Stimulated activated CD8-positive, alpha-beta memory T cell treated with anti-CD3 and anti-CD28 coated beads, Interleukin-12 subunit alpha, Interleukin-12 subunit beta, amount 100 ng/mL, for 24 hours (primary cell): ENCODE measurements around the gene KCNH5.

ENCODE experiments used
- DNase-seq: peaks from one replicate; pipeline ENCODE4 v3.0.0-alpha.2; 2020; ENCODE audit errors: extremely low read depth

KCNH5 gene

DNA sequence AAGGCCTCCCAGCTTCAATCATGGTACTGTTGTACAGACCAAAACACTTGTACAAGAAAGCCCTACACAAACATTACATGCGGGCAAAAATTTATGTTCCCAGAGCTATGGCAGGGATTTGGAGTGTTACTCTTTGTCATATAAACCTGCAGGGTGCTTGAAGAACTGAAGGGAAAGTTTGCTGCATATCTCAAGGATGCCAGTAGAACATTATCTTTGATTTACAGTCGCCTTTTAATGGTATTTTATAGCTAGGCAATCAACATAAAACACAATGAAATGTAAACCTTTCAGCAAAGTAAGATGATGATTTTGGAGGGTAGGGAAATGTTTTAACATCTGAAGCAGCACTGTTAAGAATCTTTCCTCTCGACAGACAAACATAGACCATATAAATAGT lies 305.6 kb downstream of the KCNH5 start:
- no peak for DNase-seq

DNA sequence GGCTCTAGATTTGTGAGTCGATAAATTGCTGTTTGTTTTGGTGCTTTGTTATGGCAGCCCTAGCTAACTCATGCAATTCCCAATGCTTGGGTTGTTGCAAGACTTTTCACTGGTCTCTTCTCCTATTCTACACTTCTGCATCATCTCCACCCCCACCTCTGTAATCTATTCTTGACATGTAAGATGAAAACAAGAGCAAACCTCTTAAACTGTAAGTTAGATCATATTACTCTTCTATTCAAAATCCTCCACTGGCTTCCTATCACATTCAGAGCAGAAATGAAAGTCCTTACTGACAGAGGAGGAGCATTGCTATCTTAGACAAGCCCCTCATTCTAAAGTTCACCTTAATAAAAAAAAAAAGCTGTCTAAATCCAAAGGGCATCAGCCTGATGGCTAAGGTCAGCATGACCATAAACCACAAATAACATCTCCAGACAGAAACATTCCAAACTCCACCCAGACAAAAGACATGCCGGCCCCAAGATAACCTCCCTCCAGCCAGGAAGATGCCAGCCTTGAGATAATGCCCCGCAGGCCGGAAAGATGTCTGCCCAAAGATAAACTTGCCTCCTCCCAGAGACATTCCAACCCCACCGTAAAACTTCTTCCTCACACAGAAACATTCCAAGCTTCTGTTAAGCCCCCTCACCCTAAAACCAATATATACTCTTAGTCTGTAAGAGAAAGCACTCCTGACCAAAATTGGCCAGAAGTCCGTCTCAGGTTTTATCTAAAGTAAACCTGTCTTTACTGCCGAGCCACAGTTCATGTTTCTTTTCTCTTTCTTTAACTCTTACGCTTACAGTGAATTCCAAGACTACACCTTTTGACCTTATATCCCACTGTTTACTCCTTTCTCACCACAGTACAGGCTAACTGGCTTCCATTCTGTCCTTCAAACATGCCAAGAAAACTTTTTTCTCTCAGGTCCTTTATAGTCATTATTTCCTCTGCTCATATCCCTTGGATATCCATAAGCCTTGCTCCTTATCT lies 308.9 kb downstream of the KCNH5 start:
- DNase-seq = no peak

- no peak for DNase-seq
Measured at GRCh38 chr14:62734831-62735230, 310.4 kb downstream of the KCNH5 start.

DNA sequence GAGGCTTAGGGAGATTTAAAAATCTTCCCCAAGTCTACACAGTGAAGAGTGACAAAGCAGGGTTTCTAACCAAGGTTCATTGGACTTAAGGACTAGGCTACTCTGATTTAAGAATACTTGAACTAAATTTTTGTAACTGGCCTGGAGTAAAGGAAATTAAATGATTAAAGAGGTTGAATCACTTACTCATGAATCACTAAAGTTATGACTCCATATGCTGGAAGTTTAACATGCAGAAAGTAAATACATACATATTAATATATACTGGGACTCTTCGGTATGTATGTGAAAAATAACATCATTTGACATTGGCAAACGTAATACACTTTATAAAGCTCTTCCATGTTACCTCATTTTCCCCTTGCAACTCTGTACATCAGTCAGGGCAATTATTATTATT lies 322.9 kb downstream of the KCNH5 start:
- no peak for DNase-seq

- DNase-seq = no peak
Measured at GRCh38 chr14:62718629-62719028, 326.6 kb downstream of the KCNH5 start.

- no peak for DNase-seq
Measured at GRCh38 chr14:62711351-62712023, 333.8 kb downstream of the KCNH5 start.

GRCh38 chr14:62710811-62711210 lies 334.4 kb downstream of the KCNH5 start:
- DNase-seq = no peak

DNA sequence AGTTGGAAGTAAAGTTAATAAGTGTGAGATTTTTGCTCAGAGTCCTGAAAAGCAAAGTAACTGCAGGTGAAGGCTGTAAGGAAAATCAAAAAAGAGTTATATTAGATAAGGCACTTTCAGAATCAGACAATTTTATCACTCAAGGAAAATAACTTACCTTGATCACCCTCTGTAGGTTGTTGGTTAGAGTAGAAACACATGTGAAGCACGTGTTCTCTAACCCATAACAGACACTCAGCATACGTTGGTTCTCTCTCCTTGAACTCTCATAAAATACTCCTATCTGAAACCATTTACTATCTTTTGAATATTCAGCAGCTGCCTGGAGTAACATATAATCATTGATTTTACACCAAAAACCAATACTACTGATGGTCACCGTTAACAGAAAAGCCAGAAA lies 335.5 kb downstream of the KCNH5 start:
- no peak for DNase-seq

GRCh38 chr14:62706217-62706616 lies 339.0 kb downstream of the KCNH5 start:
- no peak for DNase-seq

DNA sequence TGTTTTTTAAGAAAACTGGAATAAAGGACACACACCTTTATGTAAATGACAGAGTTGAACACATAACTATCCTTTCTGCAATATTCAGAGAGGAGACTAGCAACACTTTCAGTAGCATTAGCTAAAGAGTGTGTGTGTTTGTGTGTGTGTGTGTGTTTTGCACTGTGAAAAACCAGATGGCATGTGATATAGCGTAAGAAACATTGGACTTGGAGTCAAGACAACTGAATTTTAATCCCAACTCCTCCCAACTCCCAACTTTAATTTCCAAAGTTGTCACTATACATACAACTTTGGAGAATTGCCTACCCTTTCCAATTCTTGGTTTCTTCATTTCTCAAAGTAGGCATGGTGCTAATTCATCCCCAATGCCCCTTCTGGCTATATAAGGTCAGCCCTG lies 347.8 kb downstream of the KCNH5 start:
- no peak for DNase-seq

GRCh38 chr14:62696929-62697328 lies 348.3 kb downstream of the KCNH5 start:
- no peak for DNase-seq

- no peak for DNase-seq
Measured at GRCh38 chr14:62696331-62696924, 348.8 kb downstream of the KCNH5 start.

DNA sequence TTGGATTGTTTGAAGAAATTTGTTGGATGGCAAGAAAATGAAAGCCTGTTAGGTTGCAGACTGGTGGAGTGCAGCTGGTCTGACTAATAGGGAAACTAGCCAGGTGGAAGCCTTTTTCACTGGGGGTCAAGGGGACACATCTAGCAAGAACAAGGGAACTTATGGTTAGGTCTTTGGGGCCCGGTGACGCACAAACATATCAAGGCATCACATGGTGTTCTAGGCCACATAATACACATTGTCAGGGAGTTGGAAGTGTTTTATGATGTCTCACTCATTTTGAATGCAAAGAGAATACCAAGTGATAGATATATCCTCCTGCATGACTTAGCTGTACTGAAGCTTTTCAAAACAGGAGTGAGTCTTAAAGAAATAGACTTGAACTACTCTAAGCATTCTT lies 351.2 kb downstream of the KCNH5 start:
- DNase-seq = no peak

DNA sequence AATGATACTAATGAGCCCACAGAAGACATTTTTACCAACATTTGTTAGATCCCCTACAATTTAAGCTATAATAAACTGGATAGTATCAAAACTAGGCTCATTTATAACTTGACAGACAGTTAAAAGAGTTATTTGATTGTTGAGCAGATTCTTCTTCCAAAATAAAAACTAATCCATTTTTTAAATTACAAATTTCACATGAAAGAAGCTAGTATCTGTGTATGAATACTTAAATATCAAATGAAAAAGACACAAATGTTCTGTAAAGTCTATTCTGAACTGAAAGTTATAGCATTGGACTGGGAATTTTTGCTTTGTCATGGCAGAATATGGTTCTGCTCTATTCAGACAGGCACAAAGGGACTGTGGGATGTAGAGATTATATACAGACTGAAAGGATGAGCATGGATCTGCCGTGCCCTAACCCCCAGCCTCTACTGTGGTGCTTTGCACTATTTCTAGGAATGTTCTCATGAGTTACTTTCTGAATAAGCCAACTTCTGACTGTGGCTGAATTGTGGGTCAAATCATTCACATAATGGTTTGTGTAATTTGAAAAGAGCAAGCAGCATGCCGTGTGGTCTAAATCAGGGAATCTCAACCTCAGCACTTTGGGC lies 352.7 kb downstream of the KCNH5 start:
- no peak for DNase-seq

- DNase-seq = no peak
Measured at GRCh38 chr14:62691647-62692489, 353.4 kb downstream of the KCNH5 start.

GRCh38 chr14:62689733-62690132 lies 355.5 kb downstream of the KCNH5 start:
- DNase-seq = no peak

GRCh38 chr14:62687818-62688217 lies 357.4 kb downstream of the KCNH5 start:
- DNase-seq = no peak

DNA sequence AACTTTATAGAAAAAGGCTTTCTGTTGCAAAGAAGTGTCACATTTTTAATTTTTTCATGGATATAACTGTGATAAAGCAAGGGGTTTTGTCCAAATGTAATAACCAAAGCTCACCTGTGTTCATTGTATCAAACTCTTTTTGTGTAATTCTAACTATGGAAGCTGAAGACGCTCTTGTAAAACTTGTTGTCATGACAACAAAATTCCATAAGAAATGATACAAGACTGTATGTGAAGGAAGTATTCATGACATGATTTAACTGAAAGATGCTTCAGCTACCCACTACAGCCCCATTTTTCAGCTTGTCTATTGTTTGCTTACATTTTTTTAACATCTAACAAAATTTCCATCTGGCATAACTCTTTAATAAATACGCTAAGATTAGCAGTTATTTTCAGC lies 360.9 kb downstream of the KCNH5 start:
- no peak for DNase-seq

DNA sequence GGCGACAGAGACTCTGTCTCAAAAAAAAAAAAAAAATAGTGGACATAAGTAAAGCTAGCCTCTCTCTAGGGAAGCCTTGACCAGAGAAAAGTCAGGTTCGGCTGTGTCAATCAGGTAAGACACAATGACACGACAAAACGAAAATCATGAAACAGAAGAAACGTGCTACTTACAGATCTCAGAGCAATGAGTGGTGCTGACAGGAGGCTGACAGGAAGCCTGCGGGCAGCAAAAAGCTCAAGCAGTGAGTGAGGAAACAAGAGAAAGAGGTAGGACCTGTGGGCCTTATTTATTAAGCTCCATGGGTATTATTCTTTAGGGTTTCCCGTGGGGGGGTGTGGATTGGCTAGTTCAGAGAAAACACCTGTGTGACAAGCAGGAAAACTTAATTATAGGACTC lies 363.1 kb downstream of the KCNH5 start:
- DNase-seq = no peak

- no peak for DNase-seq
Measured at GRCh38 chr14:62674563-62675237, 370.6 kb downstream of the KCNH5 start.
